HepG2 (cell line): ENCODE results near the gene IL1RL2. TPM values are rescaled to one million over a fixed set of nuclear protein-coding genes. Genes with fewer than 3 reads are reported as not detected.
A peak's percentile ranks its signal among the peaks of the same experiment; 100 is the strongest.

Source experiments
- ATAC-seq: fragments of 200-7000 bp; cut with Tn5 transposase; 3 replicates; pipeline ENCODE4 v1.9.1; 2020; ENCODE audit warnings: mild to moderate bottlenecking, moderate library complexity
- BruUV-seq: library from RNA; stranded (reverse); fragments of 400-500 nt; replicated peaks from 2 replicates; lab custom pipeline; 2021; lab: Mats Ljungman, UMichigan
- CTCF ChIA-PET: fragments of 300-600 bp; formaldehyde crosslinking; extraction: SDS; loops from one replicate; lab custom pipeline; 2021; ENCODE audit warnings: low total read pairs, inconsistent platforms, low intra/inter-chr PET ratio; lab: Yijun Ruan, JAX
- POLR2A ChIA-PET: fragments of 350-600 bp; sonication (Branson Sonifier 250); formaldehyde crosslinking; loops from one replicate; lab custom pipeline; 2020; ENCODE audit warnings: antibody characterized with exemption, inconsistent platforms; lab: Yijun Ruan, JAX
- DNase-seq: peaks from one replicate; pipeline ENCODE4 v3.0.0-alpha.2; 2015; ENCODE audit warnings: low spot score
- FAIRE-seq: peaks from 3 replicates; lab custom pipeline; 2011; peaks lifted over from hg19 to GRCh38; lab: Jason Lieb, UNC
- H2AFZ ChIP-seq: one replicate; pipeline ENCODE4 v1.6.1; 2011; ENCODE audit warnings: low read length, inconsistent platforms
- H3K27ac ChIP-seq: fragments of 300-600 bp; 3 replicates; pipeline ENCODE4 v1.8.0; 2011; ENCODE audit warnings: mixed run types, mild to moderate bottlenecking, mixed read lengths, low read length, inconsistent platforms; ENCODE audit not compliant: insufficient read depth; ENCODE audit errors: extremely low read length
- H3K27me3 ChIP-seq, 2 experiments: fragments of 200-600 bp in 1 of 2; 2 replicates in 1 of 2; 3 replicates in 1 of 2; pipeline versions ENCODE4 v1.6.0 to v1.8.0; 2011; ENCODE audit warnings: low read length in 2 of 2, mild to moderate bottlenecking in 2 of 2, moderate library complexity in 2 of 2, inconsistent platforms in 1 of 2; ENCODE audit not compliant: insufficient read depth in 2 of 2, control insufficient read depth in 1 of 2
- H3K36me3 ChIP-seq, 2 experiments: fragments of 200-600 bp in 1 of 2; replicated peaks in 1 of 2; 2 replicates in 1 of 2; 3 replicates in 1 of 2; pipeline versions ENCODE4 v1.5.1 to v1.8.0; 2011; ENCODE audit warnings: low read length in 2 of 2, inconsistent platforms in 1 of 2; ENCODE audit not compliant: insufficient read depth in 2 of 2, control insufficient read depth in 1 of 2
- H3K4me1 ChIP-seq: 2 replicates; pipeline ENCODE4 v1.5.1; 2012; ENCODE audit warnings: low read length, inconsistent platforms; ENCODE audit not compliant: insufficient read depth
- H3K4me2 ChIP-seq: 2 replicates; pipeline ENCODE4 v1.6.0; 2011; ENCODE audit warnings: low read depth, low read length, inconsistent platforms
- H3K4me3 ChIP-seq, 3 experiments: fragments of 200-600 bp in 1 of 3; sonication (generic), shearing (Covaris generic) in 1 of 3; replicated peaks in 1 of 3; 2 replicates each; pipeline ENCODE4 v1.5.1; 2011 to 2016; ENCODE audit warnings: low read length in 3 of 3, inconsistent platforms in 2 of 3, low read depth in 2 of 3, mild to moderate bottlenecking in 2 of 3, control low read depth in 1 of 3, mixed read lengths in 1 of 3; ENCODE audit not compliant: insufficient read depth in 1 of 3
- H3K79me2 ChIP-seq: one replicate; pipeline ENCODE4 v1.6.1; 2011; ENCODE audit warnings: low read length, inconsistent platforms; ENCODE audit not compliant: insufficient read depth
- H3K9ac ChIP-seq: 2 replicates; pipeline ENCODE4 v1.6.0; 2011; ENCODE audit warnings: mild to moderate bottlenecking, low read depth, low read length, inconsistent platforms; ENCODE audit not compliant: insufficient read depth
- H3K9me3 ChIP-seq: 2 replicates; pipeline ENCODE4 v1.5.1; 2012; ENCODE audit warnings: mild to moderate bottlenecking, low read length
- H4K20me1 ChIP-seq: 2 replicates; pipeline ENCODE4 v1.6.0; 2011; ENCODE audit warnings: inconsistent platforms, mild to moderate bottlenecking, low read length, moderate library complexity; ENCODE audit not compliant: insufficient read depth
- IRX3 ChIP-seq: sonication (generic); formaldehyde crosslinking; IDR thresholded peaks from 2 replicates; pipeline ENCODE4 v1.8.1; 2023; ENCODE audit warnings: mild to moderate bottlenecking, low read depth, missing genetic modification reagents, borderline replicate concordance
- MED13 ChIP-seq: sonication (generic); formaldehyde crosslinking; IDR thresholded peaks from 2 replicates; pipeline ENCODE4 v1.5.0; 2020; ENCODE audit warnings: missing genetic modification reagents
- NFKB2 ChIP-seq: sonication (generic); formaldehyde crosslinking; IDR thresholded peaks from 2 replicates; pipeline ENCODE4 v1.4.0; 2020; ENCODE audit warnings: missing genetic modification reagents, borderline replicate concordance
- ZNF121 ChIP-seq: sonication (generic); formaldehyde crosslinking; IDR thresholded peaks from 2 replicates; pipeline ENCODE4 v1.5.0; 2020; ENCODE audit warnings: mild to moderate bottlenecking, missing genetic modification reagents
- ZNF788 ChIP-seq: sonication (generic); formaldehyde crosslinking; IDR thresholded peaks from 2 replicates; pipeline ENCODE4 v1.5.0; 2020; ENCODE audit warnings: mild to moderate bottlenecking, missing genetic modification reagents, borderline replicate concordance
- ZNF891 ChIP-seq: sonication (generic); formaldehyde crosslinking; IDR thresholded peaks from 2 replicates; pipeline ENCODE4 v1.5.0; 2020; ENCODE audit warnings: mild to moderate bottlenecking, missing genetic modification reagents
- ZSCAN25 ChIP-seq: sonication (generic); formaldehyde crosslinking; IDR thresholded peaks from 2 replicates; pipeline ENCODE4 v1.8.0; 2022; ENCODE audit warnings: mild to moderate bottlenecking, missing genetic modification reagents
- ZSCAN31 ChIP-seq: sonication (generic); formaldehyde crosslinking; IDR thresholded peaks from 2 replicates; pipeline ENCODE4 v1.5.0; 2020; ENCODE audit warnings: low read depth, mild to moderate bottlenecking, missing genetic modification reagents
- WGBS: methylation state at CpG from one replicate; pipeline ENCODE4 v1.1.6; 2017; ENCODE audit warnings: low lambda C conversion rate; 5-methylcytosine and 5-hydroxymethylcytosine counted together
- in situ Hi-C: cut with HindIII; loops from 2 replicates; pipeline ENCODE4 v1.10.0; 2017; ENCODE audit warnings: low pct_unique_long_range_greater_than_20kb; ENCODE audit not compliant: extremely low pct_ligation_motif_present
- intact Hi-C: fragments of 100-400 bp; cut with micrococcal nuclease; formaldehyde crosslinking; loops from one replicate; pipeline ENCODE4 v1.10.0; 2022; ENCODE audit not compliant: unreplicated experiment
- polyA plus RNA-seq, 8 experiments: library from polyadenylated mRNA; depleted of rRNA in 3 of 8; stranded (reverse) in 7 of 8; unstranded in 1 of 8; fragments of >200 nt; fragmentation: Illumina TruSeq in 4 of 8; extraction: Trizol in 4 of 8; gene quantifications; 2 replicates each; pipeline versions ENCODE4 v1.2.1 to v1.2.3, GENCODE V29; 2011 to 2016; ENCODE audit warnings: low read depth in 4 of 8, missing spikeins in 1 of 8, mixed read lengths in 1 of 8; ENCODE audit not compliant: insufficient read depth in 1 of 8
- total RNA-seq, 5 experiments: library from RNA; depleted of rRNA; stranded (reverse); fragments of >200 nt; fragmentation: Illumina TruSeq; extraction: Trizol; gene quantifications; 2 replicates each; pipeline ENCODE4 v1.2.3, GENCODE V29; 2016; ENCODE audit warnings: low read depth in 1 of 5
- TF ChIP-seq, protein P1 (sequence below): sonication (generic); formaldehyde crosslinking; conservative IDR thresholded peaks from 2 replicates; pipeline ENCODE4 v1.5.0; 2020; ENCODE audit warnings: missing genetic modification reagents

IL1RL2 gene
- total and polyA plus RNA-seq, 2 of the 13 experiments (the other 11 are each of a cell fraction or from before 2014, with no cell fraction given) = 0.03 TPM; not detected in 1

DNA sequence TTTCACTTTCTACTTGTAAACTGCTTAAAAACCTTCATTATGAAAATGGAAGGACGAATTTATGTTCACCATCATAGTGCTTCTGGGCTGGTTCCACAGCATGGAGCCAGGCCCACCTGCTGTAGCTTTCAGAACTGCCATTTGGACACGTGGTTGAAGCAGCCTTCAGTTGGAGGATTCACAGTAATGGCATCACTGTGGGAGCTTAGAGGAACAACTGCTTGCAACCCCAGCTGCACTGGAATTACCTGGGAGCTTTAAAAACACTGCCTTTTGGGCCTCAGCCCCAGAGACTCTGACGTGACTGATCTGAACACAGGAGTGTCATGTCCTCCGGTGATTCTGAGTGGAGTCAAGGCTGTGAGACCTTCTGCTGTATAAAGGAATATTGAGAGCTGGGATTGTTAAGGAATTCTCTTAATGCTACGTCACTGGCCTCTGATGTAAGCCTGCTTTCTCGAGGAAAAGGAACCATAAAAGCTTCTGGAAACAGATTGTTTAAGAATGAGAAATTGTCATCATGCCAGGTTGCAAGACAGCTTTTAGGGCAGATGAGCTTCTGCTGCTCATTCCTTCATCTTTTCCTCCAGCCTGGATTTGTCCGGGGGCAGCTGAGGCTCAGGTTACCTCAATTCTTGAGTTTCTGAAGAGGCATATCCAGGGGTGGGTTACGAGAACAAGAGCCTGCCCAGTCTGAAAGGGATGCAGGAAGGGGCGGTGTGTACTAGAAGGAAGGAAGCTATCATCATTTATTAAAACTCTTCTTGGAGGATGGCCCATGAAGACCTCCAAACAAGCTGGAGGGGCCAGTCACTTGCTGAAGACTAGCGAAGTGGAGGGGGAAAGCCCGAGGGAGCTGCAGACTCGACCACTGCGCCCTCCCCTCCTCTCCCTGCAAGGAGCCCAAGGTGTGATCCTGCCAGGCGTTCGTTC is 45.5 kb upstream of the IL1RL2 start:
- H3K9ac ChIP-seq = peak overlapping the region; percentile 90; the same call in 1 of the 2 replicates
- no peak for FAIRE-seq

More for the DNA sequence above, 45.5 kb upstream of the IL1RL2 start:
- ChIA-PET CTCF (interaction anchor here (1.4 kb wide), 1 partner anchor 121 kb away, joined by 3 read pairs; no protein-coding TSS in a partner anchor), POLR2A (interaction anchor here (0.8 to 5.4 kb wide), 22 partner anchors 11 to 215 kb away, joined by 3 to 128 read pairs (median 8); no protein-coding TSS in a partner anchor)
- intact Hi-C loops (loop anchor here (5.0 kb wide), 1 partner anchor 34 kb away; no protein-coding TSS in a partner anchor), in situ Hi-C loops (no loop called here)
- Histone ChIP-seq H4K20me1 (no peaks in the 10 kb centered on the region), H2AFZ (no peak overlapping the region), H3K36me3 (peaks cover 3 to 18% of the 10 kb centered on the region in 2 experiments; a peak in 4 of 5 replicates), H3K79me2 (peaks cover 44% of the 10 kb centered on the region), H3K9me3 (peaks cover 4% of the 10 kb centered on the region; the same call in 1 of the 2 replicates), H3K4me3 (peak overlapping the region in 1 of 3 experiments; percentile 99; a peak in 2 of 6 replicates), H3K27ac (no peak overlapping the region), H3K4me2 (peak overlapping the region; percentile 81), H3K4me1 (peaks cover 54% of the 10 kb centered on the region), H3K27me3 (no peaks in the 10 kb centered on the region; a peak in 1 of 5 replicates)
- 0 out of 2 replicates have a peak, but pooled peaks have one; percentile 4 for TF ChIP-seq MED13 (CRISPR knock-in tag)
- TF ChIP-seq IRX3 (CRISPR knock-in tag) = no peak
- TF ChIP-seq ZNF121 (CRISPR knock-in tag) = no peak
- TF ChIP-seq ZNF788 = 0 out of 2 replicates have a peak, but pooled peaks have one; percentile 1
- 0 out of 2 replicates have a peak, but pooled peaks have one; percentile 36 for TF ChIP-seq ZNF891 (CRISPR knock-in tag)
- 0 out of 2 replicates have a peak, but pooled peaks have one; percentile 50 for TF ChIP-seq ZSCAN25 (CRISPR knock-in tag)
- 0 out of 2 replicates have a peak, but pooled peaks have one; percentile 9 for TF ChIP-seq NFKB2 (CRISPR knock-in tag)
- no peak for TF ChIP-seq ZSCAN31 (CRISPR knock-in tag)
- TF ChIP-seq, protein P1, sequence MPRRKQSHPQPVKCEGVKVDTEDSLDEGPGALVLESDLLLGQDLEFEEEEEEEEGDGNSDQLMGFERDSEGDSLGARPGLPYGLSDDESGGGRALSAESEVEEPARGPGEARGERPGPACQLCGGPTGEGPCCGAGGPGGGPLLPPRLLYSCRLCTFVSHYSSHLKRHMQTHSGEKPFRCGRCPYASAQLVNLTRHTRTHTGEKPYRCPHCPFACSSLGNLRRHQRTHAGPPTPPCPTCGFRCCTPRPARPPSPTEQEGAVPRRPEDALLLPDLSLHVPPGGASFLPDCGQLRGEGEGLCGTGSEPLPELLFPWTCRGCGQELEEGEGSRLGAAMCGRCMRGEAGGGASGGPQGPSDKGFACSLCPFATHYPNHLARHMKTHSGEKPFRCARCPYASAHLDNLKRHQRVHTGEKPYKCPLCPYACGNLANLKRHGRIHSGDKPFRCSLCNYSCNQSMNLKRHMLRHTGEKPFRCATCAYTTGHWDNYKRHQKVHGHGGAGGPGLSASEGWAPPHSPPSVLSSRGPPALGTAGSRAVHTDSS (CRISPR knock-in tag) = no peak
- BruUV-seq = no TSS peak
- ATAC-seq (no peak), DNase-seq (no peak)
- WGBS = 92% methylated on average over 15 of the region's 15 CpGs
